IPS DF 19.7 (cell line): ENCODE results near the gene FAM53A.
"Not testable (repeated sequence)": the region's sequence is repeated elsewhere in the genome, so short reads cannot be mapped to it uniquely, and the experiment has no call there.

ENCODE experiments used
- DNase-seq: peaks from one replicate; pipeline ENCODE4 v3.0.0-alpha.2; 2013; ENCODE audit warnings: low read depth, low spot score

The FAM53A gene

DNA sequence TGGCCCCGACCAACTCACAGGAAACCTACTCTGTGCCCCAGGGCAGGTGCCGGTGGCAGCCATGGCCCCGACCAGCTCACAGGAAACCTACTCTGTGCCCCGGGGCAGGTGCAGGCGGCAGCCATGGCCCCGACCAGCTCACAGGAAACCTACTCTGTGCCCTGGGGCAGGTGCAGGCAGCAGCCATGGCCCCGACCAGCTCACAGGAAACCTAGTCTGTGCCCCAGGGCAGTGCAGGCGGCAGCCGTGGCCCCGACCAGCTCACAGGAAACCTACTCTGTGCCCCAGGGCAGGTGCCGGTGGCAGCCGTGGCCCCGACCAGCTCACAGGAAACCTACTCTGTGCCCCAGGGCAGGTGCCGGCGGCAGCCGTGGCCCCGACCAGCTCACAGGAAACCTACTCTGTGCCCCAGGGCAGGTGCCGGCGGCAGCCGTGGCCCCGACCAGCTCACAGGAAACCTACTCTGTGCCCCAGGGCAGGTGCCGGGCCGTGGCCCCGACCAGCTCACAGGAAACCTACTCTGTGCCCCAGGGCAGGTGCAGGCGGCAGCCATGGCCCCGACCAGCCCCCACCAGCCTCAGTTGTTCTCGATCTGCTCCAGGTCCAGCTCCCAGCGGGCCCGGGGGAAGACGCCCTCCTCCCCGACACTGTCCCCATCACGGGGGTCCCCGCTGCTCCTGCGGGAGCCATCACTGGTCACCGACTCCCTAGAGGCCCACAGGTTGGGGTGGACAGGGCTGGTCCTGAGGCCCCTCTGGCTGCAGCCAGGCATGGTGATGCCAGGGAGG lies 43.2 kb downstream of the FAM53A start:
- DNase-seq: not testable (repeated sequence)

DNA sequence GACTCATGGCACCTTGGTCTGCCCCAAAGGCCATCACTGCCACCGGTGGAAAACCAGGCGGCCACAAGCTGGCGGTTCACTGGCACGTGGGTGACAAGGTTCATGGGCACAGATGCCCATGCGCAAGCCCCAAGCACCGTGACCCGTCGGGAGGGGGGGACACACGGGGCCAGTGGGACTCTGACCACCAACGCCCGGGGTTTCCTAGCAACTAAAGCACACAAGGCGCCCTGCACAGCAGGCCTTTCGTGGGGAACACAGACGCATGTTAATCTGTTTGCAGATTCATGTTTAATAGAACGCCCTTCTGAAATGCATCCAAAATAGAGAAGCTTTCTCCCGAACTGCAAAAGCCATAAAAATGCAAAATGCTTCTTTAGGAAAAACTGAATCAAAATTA lies 43.9 kb downstream of the FAM53A start:
- no peak for DNase-seq

DNA sequence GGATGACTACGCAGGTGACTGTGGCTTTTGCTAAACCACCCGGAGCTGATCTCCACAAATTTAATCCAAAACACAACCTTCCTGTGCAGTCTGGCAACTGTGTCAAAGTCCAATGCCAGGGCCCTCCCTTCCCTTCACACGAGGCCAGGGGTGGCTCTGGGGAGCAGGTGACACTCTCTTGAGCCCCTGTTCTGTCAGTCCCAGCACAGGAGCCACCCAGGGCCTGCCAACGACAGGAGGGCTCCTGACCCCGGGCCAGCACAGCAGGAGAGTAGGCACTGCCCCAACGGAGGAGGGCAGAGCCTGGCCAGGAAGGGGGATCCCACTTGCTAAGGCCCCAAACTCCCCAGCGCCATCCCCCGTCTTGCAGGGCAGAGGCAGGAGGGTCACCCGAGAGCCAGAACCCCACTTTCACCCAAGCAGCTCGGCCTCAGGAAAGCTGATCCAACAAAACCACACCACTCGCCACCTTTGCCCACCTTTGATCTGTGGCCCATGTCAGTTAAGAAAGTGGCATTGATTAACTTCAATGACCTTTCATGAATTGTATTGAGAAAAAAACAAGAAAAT lies 44.7 kb downstream of the FAM53A start:
- DNase-seq: no peak

DNA sequence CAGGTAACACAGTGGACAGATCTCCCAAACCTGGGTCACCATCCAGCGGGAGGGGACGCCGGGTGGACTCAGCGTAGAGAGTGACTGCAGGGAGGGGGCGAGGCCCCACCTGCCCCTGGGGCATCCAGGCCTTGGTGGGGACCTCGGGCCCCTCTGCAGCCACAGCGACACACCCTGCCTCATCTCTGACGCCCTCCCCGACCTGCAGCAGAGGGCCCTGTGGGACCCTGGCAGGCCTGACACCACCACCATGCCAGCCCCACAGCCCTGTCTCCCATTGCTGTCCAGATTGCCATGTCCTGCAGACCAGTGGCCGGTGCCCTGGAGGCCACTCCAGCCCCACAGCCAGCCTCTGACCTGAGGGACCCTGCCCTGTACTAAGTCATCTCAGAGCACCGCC lies 45.2 kb downstream of the FAM53A start:
- no peak for DNase-seq

DNA sequence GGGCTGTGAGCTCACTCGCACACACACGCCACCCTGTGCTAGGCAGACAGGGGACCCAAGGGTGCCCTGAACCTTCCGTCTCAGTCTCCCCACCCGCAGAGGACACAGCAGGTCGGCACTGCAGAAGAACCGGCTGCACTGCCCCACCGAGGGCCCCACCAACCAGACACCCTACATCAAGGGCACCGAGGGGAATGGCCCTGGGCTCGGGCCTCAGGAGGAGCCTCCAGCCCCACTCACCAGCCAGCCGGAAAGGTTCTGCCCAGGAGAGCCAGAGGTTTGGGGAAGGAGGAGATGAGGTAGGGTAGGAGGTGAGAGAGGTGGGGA lies 45.9 kb downstream of the FAM53A start:
- no peak for DNase-seq

DNA sequence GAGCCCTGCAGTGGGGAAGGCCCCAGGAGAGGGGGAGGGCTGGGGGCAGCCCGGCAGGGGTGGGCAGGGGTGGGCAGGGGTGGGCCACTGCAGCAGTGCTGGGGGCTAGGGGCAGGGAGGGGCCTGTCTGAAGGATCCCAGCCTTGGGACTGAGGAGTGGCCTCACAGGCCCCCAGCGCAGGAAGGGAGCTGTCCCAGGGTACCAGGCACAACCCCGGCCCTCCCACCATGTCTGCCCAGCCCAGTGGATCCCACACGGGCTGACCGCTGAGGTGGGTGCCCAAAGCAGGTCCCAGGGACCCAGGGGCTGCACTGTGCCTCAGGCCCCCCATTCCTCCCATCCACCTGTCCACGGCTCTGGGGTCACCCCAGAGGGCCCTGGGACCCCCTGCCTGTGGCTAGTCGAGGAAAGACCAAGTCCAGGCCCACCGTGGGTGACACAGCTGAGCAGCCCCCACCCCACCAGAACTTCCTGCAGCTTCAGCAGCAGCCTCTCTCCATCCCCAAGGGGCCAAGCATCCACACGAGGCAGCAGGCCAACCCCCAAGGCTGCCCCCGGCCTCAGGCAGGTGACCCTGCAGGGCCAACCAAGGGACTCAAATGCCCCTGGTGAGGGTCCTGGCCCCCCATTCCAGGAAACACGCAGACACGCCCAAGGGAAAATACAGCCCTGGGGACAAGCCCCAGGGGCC lies 46.4 kb downstream of the FAM53A start:
- DNase-seq: no peak

DNA sequence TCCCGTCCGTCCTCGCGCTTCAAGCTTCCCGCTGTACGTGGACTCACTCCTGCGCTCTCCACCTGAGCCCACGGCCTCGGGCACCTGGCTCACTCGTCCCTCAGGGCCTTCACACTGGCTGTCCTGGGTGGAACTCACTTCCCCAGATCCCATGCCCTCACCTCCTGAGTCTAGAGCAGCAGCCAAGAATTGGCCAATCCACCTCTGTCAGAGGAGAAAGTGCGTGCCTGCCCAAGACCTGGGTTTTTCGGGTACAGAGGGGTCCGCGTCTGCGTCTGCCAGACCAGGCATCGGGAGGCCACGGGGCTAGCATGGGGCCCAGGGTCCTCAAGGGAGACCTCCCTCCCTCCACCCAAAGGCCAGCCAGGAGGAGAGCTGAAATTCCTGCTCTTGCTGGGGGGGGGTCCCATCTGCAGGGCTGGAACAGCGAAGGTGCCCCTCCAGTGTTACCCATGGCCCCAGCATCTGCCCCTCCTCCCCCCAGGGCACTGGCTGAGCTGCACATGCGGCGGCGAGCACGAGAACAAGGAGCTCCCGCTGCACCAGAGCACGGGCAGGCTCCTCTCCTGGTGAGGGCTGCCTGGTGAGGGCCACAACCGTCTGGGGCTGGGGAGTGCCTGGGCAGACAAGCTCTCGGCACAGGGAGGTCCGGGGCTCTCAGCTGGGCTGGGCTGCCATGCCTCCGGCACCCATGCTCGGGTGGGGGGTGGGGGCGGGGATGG lies 47.5 kb downstream of the FAM53A start:
- DNase-seq: no peak

DNA sequence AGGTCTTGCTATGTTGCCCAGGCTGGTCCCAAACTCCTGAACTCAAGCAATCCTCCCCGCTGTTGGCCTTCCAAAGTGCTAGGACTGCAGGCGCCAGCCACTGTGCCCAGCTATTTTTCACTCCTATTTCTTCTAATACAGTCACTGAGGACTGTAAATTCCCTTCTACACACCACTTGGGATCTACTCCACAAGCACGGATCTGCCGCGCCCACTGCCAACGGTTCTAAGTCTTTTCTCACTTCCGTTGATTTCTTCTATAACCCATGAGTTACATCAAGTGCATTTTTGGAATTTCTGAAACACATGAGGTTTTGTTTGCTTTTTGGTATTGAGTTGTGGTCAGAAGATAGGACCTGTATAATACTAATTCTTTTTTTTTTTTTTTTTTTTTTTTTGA lies 48.6 kb downstream of the FAM53A start:
- no peak for DNase-seq

DNA sequence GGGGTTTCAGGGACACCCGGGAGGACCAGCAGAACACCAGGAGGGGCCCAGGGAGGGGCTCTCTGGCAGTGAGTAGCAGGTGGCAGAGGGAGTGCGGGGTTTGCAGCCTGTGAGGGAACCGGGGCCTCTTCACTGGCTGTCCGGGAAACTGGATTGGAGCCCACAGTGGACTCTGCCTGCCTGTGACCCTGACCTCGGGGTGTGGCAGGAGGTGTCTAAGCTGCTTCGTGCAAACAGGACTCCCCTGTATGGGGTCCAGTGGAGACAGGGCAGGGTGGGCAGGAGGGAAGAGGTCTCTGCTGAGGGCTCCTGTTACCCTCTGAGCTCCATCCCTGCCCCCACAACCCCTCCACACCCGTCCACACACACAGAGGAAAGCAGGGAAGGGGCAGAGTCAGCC lies 50.1 kb downstream of the FAM53A start:
- no peak for DNase-seq

DNA sequence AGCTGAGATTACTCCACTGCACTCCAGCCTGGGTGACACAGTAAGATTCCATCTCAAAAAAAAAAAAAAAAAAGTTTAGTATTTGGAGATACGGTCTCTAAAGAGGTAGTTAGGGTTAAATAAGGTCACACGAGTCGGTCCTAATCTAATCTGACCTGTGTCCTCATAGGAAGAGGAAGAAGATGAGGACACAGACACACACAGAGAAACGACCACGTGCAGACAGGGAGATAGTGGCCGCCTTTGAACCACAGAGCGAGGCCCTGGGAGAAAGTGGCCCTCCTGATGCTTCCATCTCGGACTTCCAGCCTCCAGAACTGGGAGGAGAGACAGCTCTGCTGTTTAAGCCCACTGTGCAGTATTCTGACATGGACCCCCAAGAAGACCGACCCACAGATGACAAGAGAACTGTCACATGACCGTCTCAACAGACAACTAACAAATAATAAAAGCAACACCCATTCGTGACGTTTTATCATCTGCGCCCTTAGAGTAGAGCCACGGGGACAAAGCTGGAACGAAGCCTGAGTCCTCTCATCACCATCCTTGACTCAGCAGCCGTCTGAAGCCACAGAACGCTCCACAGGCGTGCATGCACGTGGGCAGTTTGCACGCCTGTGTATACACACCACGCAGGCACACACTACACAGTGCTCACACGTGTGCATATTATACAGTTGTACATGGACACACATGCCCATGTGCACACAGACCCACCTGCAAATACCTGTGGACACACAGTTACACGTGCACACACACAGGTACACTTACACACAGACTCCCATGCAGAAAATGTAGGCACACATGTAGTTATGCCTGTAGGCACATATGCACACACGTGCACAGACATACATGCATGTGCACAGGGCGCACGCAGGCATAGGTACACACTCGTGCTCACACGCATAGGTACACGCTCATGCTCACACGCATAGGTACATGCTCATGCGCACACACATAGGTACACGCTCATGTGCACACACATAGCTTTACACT lies 51.7 kb downstream of the FAM53A start:
- no peak for DNase-seq

DNA sequence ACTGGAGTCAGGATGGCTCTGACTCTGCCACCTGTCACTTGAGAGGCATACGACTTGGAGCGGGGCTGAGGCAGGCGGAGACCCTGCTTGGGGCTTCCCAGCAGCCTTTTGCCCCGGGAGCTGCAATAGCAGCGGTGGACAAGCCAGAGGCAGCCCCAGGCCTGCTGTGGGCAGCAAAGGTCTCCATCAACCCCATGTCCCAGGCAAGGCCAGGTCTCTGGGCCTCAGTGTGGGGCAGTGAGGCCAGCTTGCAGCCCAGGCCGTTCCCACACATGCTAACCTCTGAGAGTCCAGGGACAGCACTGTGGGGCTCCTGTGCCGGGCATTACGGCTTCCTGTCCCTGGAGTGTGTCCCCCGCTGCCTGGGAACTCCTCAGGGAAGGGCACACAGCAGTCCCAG lies 53.0 kb downstream of the FAM53A start:
- DNase-seq: no peak

DNA sequence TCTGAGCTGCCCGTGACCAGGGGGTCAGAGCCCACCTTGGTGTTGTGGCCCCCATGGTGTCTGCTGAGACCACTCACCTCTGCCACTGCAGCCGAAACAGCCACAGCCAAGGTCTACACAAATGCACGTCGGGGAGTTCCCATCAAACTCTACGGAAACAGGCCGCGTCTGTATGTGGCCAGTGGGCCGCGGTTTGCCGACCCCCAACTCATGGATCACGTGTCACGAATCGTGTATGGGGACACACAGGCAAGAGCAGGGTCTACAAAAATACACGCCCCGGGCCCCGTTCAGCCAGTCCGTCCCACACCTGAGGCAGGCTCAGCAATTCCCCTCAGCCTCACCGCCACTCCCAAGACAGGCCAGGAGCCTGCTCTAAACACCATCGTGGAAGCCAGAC lies 53.8 kb downstream of the FAM53A start:
- DNase-seq: no peak

DNA sequence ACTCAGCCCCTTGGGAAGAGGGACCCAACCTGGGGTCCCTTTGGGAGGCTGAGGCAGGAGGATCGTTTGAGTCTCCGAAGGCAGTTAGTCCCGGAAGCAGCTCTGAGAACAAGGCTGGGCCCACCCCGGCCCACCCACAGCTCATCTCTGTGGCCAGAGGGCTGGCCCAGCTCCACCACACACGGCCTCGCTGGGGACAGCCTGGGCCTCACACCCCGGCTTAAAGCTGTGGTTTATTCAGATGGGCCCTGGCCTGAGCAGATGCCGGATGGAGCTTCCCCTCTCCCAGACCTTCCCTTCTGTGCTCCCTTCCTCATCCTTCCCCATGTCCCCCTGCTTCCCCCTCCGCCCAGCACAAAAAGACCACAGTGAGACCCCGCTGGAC lies 54.4 kb downstream of the FAM53A start:
- DNase-seq: no peak

DNA sequence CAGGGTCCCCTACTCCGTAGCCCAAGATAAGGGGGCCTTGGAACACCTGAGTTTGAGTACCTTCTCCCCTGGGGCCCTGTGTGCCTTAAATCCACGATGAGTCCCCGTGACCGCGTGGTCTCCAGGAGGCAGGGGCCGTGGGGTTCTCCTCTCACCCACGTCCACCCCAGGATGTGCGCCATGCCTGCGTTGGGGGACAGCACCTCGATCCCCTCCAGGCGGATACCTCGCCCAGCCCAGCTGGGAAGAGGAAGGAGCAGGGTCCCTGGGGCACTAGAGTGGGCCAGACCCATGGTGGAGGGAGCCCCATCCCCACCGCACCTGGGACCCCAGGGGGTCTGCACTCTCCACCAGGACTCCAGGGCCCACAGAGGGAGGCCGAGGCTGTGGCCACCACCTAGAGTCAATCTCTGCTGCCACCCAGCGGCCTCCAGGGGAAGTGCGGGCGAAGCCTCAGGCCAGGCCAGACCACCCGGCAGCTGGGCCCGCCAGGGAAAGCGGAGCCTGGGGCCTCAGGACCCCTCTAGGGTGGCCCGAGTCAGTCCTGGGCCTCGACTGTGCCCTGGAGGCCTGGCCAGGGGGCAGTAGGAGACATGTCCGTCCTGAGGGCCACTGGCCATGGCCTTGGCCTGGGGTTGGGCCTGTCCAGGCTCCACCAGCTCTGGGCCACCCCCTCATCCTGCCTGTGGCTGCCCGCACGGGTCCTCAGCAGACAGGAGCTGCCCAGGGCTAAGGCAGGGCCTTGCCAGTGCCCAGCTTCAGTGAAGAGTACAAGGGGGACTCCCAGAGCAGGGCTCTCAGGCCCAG lies 55.0 kb downstream of the FAM53A start:
- no peak for DNase-seq

DNA sequence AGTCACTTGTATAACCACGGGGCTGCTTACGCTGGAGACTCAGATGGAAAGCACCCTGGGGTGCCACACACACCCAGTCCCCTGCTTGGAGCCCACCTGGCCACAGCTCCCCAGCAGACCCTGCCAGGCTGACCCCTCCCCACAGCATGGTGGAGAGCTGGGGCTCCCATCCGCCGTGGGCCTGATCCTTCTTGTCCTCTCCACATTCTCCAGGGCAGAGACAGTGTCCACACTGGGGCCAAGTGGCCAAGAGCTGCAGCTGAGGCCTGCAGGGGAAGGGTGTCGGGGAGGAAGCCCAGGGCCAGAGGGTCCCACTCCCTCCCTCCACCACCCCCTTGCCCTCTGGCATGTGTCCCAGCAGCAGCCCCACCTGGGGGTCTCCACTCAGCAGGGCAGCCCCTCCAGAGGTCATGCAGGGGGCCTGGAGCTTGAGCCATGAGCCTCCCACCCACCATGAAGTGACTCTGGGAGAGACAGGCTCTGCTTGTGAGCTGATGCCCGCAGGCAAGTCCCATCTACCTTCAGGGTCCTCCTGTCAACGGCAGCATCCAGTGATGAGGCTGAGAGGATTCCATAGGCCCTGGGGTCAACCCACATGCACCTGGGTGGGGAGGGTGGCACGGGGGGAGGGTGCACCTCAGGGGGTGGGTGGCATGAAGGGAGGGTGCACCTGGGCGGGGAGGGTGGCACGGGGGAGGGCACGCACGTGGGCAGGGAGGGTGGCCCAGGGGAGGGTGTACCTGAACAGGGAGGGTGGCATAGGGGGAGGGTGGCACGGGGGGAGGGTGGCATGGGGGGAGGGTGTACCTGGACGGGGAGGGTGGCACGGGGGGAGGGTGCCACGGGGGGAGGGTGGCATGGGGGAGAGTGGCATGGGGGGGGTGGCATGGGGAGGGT lies 56.4 kb downstream of the FAM53A start:
- DNase-seq: no peak

DNA sequence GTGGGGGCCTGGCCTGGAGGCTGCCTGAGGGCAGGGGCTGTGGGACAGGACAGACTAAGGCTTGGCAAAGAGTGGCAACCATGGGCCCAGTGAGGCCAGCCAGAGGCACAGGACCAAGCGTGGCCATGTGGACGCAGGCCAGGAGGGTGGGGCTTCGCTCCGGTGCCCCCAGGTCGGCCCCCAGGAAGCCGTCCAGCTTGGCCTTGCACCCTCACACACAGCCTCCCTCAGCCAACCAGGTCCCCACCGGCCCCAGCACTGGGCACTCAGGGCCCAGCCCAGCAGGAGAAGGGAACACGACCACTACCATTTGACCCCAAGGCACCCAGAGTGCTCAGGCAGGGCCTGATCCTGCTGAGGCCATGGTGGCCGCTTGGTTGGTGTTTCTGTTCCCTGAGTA lies 57.2 kb downstream of the FAM53A start:
- DNase-seq: no peak

DNA sequence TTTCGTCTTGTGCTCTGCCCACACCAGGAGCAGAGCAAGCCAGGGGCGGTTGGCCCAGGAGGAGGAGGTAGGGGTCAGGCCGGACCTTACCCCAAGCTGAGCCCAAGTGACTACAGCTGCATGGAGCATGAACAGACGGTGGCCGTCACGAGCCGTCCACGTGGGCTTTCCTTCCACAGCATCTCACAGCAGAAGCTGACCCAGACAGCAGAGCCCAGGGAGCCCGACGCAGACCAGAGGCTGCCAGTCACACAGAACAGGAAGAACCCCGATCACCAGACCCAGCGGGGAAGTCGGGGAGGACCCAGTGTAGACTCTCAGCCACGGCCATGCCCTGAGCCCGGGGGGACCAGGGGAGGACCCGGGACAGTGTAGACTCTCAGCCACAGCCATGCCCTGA lies 58.0 kb downstream of the FAM53A start:
- no peak for DNase-seq

DNA sequence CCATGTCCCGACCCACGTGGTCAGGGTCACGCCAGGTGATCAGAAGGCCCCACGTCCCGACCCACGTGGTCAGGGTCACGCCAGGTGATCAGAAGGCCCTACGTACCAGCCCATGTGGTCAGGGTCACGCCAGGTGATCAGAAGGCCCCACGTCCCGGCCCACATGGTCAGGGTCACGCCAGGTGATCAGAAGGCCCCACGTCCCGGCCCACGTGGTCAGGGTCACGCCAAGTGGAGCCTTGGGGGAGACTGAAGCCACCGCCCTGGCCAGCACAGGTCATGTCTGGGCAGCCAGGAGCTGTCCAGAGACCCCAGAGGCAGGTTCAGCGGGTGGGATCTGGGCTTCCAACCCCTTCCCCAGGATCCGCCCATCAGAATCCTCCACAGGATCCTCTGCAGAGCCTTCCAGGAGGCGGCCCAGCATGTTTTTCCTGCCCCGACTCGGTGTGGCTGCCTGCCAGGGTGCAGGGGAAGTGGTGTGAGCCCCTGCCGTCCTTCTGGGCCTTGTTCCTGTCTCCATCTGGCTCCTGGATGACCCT lies 58.4 kb downstream of the FAM53A start:
- DNase-seq: no peak

DNA sequence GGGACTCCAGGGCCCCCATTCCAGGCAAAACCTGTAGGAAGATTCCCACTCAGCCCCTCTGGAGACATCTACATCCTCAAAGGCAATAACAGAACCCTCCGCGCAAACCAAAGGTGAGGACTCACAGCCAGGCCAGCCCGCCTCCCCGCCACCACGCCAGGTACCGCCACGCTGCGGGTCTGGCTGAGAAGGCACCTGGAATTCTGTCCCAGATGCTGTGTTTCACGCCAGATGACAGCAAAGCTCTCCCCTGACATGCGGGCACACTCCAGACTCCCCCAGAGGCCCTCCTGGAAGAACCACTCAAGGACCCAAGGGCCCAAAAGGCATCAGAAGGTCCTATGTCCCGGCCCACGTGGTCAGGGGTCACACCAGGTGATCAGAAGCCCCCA lies 59.6 kb downstream of the FAM53A start:
- DNase-seq: no peak
